GM18502 (cell line): ENCODE results near the gene GTF2A2.

Experiments
- ATAC-seq: cut with Tn5 transposase; IDR thresholded peaks from one replicate; pipeline ENCODE4 v1.9.1; 2021; ENCODE audit warnings: mild to moderate bottlenecking; ENCODE audit not compliant: unreplicated experiment, poor library complexity

Gene GTF2A2

DNA sequence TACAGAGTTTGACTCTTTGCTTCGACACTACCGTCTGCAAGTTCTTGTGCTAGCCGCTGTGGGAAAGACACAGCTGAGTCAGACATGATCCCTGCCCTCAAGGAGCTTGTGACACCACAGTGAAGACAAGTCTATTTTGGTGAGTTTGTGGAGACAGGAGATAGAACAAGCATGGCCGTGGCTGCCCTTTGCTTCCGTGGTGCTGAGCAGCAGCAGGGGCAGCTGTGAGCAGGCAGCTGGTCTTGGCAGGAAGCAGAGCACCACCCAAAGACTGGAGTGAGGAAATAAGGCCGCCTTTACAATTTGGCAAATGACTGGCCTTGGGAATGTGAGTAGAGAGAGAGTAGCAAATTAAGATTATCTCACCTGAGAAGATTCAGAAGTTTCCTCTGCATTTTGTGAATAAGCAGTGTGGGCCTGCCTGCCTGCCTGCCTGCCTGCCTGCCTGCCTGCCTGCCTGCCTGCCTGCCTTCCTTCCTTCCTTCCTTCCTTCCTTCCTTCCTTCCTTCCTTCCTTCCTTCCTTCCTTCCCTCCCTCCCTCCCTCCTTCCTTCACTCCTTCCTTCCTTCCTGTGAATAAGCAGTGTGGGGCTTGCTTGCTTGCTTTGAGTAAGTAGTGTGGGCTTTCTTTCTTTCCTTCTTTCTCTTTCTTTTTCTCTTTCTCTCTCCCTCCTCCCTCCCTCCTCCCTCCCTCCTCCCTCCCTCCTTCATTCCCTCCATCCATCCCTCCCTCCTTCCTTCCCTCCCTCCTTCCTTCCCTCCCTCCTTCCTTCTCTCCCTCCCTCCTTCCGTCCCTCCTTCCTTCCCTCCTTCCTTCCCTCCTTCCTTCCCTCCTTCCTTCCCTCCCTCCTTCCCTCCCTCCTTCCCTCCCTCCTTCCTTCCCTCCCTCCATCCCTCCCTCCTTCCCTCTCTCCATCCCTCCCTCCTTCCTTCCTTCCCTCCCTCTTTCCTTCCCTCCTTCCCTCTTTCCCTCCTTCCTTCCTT is 47.3 kb downstream of the GTF2A2 start:
- no peak for ATAC-seq

DNA sequence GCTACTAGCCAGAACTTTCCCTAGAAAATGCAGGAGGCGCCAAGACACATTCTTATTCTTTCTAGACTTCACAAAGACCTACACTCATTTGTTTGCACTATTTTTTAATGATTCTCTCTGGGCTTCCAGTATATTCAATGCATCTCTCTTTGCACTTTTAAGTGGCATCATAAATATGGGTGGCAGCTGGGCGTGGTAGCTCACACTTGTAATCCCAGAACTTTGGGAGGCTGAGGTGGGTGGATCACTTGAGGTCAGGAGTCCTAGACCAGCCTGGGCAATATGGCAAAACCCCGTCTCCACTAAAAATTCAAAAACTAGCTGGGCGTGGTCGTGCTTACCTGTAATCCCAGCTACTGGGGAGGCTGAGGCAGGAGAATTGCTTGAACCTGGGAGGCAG is 51.3 kb downstream of the GTF2A2 start:
- ATAC-seq = no peak

DNA sequence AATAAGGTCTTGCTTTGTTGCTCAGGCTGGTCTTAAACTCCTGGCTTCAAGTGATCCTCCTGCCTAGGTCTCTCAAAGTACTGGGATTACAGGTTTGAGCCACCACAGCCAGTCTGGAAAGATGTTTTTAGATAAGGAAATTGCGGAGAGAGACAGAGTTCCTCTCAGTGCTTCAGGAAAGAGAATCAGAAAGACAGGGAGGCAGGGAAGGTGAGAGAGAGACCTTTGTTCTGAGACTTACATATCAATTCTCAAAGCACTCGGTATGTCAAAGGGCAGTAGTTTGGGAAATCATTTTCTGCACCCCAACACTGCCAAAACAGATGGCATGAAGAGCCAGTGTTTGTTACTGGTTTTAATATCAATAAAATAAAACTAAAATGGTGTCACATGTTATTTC is 58.9 kb downstream of the GTF2A2 start:
- ATAC-seq = no peak

DNA sequence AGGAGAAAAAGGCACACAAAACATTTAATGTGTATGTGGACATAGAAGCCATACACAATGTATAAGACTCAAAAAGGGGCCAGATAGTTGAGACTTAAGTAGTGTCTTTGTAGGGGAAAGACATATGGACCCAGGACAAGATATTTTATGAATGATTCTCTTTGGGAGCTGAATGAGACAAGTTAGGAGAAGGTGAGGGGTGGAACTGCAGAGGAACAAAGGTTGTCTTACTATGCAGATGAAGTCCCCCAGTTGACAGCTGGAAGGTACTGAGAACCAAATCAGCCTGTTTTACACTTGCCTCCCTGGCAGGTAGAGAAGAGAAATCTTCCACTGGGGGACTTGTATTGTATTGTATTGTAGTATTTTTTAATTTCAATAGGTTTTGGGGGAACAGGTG is 60.7 kb downstream of the GTF2A2 start:
- no peak for ATAC-seq

DNA sequence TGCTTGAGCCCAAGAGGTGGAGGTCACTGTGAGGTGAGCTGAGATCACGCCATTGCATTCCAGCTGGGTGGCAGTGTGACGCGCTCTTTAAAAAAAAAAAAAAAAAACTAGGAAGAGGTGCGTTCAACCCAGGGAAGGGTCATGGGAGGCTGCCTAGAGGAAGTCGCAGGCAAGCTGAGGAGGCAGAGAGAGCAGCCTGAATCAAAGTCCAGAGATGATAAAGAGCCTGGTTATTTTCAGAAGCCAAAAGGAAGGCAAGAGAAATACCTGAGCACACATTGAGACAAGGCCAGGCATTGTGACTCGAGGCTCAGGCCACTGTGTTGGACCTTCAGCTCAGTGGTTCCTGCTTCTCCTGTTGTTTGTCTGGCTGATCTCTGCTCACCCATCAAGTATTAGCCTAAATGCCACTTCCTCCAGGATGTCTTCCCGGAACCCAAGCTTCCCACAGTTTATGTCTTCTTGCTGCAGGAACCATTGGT is 61.8 kb downstream of the GTF2A2 start:
- no peak for ATAC-seq

DNA sequence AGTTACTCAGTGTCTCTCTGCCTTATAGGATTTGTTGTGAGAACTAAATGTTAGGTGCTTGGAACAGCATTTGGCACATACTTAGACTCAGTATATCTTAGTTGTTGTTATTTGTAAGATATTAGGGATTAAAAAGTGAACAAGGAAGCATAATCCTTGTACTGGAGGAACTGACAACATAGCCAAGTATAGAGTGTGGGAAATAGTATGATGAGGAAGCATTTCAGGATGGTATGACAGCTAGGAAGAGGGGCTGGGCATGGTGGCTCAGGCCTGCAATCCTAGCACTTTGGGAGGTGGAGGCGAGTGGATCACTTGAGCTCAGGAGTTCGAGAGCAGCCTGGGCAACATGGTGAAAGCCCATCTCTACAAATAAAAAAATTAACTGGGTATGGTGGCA is 62.3 kb downstream of the GTF2A2 start:
- ATAC-seq = no peak

DNA sequence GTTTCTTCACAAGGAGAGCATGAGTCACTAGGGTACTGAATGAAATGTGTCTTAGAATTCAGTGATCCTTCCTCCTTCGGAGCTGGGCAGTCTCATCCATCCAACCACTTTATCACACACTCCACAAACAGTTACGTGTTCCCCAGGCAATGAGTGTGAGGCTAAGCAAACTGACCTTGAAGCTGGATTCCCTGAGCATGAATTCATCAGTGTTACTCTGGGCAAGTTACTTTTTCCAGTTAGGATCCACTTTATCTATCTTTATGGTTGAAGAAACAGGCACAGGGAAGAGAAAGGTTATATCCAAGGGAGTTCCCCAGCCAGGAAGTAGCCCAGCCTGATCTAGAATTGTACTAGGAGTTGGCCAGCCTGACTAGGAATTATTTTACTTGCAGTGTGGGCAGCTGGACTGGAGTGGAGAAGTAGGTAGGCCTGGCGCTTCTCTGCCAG is 62.8 kb downstream of the GTF2A2 start:
- ATAC-seq = no peak

DNA sequence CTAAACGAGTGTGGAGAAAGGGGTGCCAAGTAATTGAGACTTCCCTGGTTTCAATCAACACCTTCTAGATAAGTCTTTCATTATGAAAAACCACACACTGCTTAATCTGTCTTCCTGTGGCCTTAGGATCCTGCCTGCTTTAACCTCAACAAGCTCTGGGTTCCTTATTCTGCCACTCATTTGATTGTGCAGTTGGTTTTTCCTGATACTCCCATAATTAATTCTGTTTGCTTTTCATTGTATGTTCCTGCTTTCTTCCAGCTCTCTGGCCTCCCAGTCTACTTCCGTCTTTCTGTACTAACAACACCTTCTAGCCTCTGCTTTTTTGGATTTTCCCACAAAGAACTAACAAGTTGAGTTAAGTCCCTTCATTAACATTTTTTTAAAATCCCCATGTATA is 66.0 kb downstream of the GTF2A2 start:
- no peak for ATAC-seq

DNA sequence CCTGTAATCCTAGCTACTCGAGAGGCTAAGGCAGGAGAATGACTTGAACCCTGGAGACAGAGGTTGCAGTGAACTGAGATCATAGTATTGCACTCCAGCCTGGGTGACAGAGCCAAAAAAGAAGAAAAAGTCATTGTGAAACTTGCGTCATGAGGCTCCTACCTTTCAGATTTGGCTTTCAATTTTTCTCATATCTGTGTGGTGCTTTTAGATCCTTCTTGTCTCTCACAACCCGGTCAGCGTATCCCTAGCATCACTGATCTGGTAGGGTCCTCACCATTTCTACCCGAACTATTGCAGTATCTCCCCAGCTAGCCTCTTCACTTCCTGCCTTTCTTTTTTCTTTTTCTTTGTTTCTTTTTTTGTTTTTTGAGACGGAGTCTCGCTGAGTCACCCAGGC is 67.3 kb downstream of the GTF2A2 start:
- ATAC-seq = no peak
